ENCODE data around the gene TBRG1. TPM values are rescaled to one million over a fixed set of nuclear protein-coding genes. Genes with fewer than 3 reads are reported as not detected.
"Not testable (repeated sequence)": the region's sequence is repeated elsewhere in the genome, so short reads cannot be mapped to it uniquely, and the experiment has no call there.

Gene TBRG1
- total RNA-seq, 4 donors from 2014 or later: 25.4 to 61.0 (median 38.9) TPM

GRCh38 chr11:124592627-124593026, 30.0 kb upstream of the TBRG1 start:
- Histone ChIP-seq H3K9me3 (no peaks in the 10 kb centered on the region), H3K4me3 (no peak overlapping the region), H3K27ac (no peak overlapping the region), H3K36me3 (no peaks in the 10 kb centered on the region), H3K4me1 (no peaks in the 10 kb centered on the region), H3K27me3 (peaks cover 0 to 5% of the 10 kb centered on the region in 2 donors)
- no peak for DNase-seq
- intact Hi-C loops (cut with DNase I; ENCODE audit: low total_unique reads): no loop called here
- TF ChIP-seq, protein P1, sequence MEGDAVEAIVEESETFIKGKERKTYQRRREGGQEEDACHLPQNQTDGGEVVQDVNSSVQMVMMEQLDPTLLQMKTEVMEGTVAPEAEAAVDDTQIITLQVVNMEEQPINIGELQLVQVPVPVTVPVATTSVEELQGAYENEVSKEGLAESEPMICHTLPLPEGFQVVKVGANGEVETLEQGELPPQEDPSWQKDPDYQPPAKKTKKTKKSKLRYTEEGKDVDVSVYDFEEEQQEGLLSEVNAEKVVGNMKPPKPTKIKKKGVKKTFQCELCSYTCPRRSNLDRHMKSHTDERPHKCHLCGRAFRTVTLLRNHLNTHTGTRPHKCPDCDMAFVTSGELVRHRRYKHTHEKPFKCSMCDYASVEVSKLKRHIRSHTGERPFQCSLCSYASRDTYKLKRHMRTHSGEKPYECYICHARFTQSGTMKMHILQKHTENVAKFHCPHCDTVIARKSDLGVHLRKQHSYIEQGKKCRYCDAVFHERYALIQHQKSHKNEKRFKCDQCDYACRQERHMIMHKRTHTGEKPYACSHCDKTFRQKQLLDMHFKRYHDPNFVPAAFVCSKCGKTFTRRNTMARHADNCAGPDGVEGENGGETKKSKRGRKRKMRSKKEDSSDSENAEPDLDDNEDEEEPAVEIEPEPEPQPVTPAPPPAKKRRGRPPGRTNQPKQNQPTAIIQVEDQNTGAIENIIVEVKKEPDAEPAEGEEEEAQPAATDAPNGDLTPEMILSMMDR (IDR thresholded peaks at IDR 0.05): no peak
- TF ChIP-seq POLR2A (IDR thresholded peaks at IDR 0.05): no peak

GRCh38 chr11:124595302-124595701, 27.4 kb upstream of the TBRG1 start:
- Histone ChIP-seq H3K9me3 (no peaks in the 10 kb centered on the region), H3K27ac (no peak overlapping the region), H3K4me3 (no peak overlapping the region), H3K27me3 (peaks cover 0 to 5% of the 10 kb centered on the region in 2 donors), H3K4me1 (no peaks in the 10 kb centered on the region), H3K36me3 (no peaks in the 10 kb centered on the region)
- TF ChIP-seq, protein P1 (IDR thresholded peaks at IDR 0.05): no peak
- no peak for TF ChIP-seq POLR2A (IDR thresholded peaks at IDR 0.05)
- DNase-seq: no peak
- intact Hi-C loops (cut with DNase I; ENCODE audit: low total_unique reads): no loop called here

DNA sequence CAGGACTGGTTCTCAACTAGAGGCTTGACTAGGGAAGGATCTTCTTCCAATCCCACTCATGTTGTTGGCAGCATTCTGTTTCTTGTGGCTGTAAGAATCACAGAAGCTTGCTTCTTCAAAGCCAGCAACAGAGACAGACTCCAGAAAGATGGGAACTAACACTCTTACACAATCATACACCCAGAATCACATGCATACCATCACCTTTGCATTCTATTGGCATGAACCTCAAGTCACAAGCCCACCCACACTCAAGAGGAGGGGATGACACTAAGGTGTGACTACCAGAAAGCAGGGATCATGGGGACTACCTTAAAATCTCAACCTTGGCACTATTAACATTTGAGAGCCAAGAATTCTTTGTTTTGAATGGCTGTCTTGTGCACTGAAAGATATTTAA, 25.0 kb upstream of the TBRG1 start:
- no peak for TF ChIP-seq POLR2A (IDR thresholded peaks at IDR 0.05)
- TF ChIP-seq, protein P1 (IDR thresholded peaks at IDR 0.05): no peak
- no peaks in the 10 kb centered on the region for H3K9me3 ChIP-seq
- intact Hi-C loops (cut with DNase I; ENCODE audit: low total_unique reads): no loop called here
- H3K27me3 ChIP-seq: peaks cover 0 to 4% of the 10 kb centered on the region in 2 donors
- no peaks in the 10 kb centered on the region for H3K36me3 ChIP-seq
- H3K27ac ChIP-seq: no peak overlapping the region
- H3K4me3 ChIP-seq: no peak overlapping the region
- DNase-seq: no peak
- no peaks in the 10 kb centered on the region for H3K4me1 ChIP-seq

DNA sequence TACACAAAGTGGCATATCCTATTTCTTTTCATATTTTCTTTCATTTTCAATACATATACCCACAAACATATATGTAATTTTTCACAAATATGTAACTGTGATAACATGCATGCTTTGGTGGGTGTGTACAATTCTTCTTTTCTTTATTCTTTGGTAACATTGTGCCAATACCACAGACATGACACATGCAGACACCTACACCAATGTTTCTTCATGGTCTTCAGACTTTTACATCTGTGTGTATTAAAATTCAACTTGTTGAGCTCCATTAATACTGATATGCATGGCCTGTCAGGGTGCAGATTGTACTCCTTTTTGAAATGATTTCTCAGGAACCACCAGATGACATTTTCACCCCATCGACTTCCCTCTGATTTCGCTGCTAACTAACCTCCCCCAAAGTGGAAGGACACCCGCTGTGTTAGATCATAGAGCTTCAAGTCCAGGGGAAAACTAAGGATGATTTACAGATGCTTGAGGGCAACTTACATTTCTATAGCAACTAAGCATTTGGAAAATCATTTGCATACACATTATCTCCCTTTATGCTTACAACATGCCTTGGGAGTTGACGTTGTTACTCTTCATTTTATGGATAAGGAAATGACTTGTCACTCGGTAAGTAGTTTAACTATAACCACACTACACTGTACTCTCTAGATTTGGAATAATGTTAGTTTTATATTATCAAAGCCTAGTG, 21.9 kb upstream of the TBRG1 start:
- H3K36me3 ChIP-seq: no peaks in the 10 kb centered on the region
- intact Hi-C loops (cut with DNase I; ENCODE audit: low total_unique reads): no loop called here
- no peaks in the 10 kb centered on the region for H3K9me3 ChIP-seq
- no peak for DNase-seq
- no peak overlapping the region for H3K27ac ChIP-seq
- no peaks in the 10 kb centered on the region for H3K4me1 ChIP-seq
- no peak overlapping the region for H3K4me3 ChIP-seq
- TF ChIP-seq, protein P1 (IDR thresholded peaks at IDR 0.05): no peak
- TF ChIP-seq POLR2A (IDR thresholded peaks at IDR 0.05): no peak
- no peaks in the 10 kb centered on the region for H3K27me3 ChIP-seq

DNA sequence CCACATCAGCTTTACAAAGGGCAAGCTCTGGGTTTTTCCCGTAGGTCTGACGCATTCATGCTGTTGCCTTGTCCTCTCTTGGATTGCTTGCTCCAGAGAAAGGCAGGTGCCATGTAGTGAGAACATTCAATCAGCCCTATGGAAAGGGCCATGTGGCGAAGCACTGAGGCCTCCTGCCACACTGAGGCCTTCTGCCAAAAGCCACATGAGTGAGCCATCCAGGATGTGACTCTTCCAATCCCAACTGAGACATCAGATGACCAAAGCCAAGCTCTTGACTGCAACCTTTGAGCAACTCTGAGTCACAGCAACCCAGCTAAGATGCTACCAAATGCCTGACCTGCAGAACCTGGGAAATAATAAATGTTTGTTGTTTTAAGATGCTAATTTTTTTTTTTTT, 20.5 kb upstream of the TBRG1 start:
- no peaks in the 10 kb centered on the region for H3K36me3 ChIP-seq
- no peaks in the 10 kb centered on the region for H3K27me3 ChIP-seq
- no peaks in the 10 kb centered on the region for H3K4me1 ChIP-seq
- no peak overlapping the region for H3K4me3 ChIP-seq
- no peak for TF ChIP-seq POLR2A (IDR thresholded peaks at IDR 0.05)
- TF ChIP-seq, protein P1 (IDR thresholded peaks at IDR 0.05): no peak
- DNase-seq: no peak
- H3K27ac ChIP-seq: no peak overlapping the region
- H3K9me3 ChIP-seq: no peaks in the 10 kb centered on the region
- intact Hi-C loops (cut with DNase I; ENCODE audit: low total_unique reads): no loop called here

DNA sequence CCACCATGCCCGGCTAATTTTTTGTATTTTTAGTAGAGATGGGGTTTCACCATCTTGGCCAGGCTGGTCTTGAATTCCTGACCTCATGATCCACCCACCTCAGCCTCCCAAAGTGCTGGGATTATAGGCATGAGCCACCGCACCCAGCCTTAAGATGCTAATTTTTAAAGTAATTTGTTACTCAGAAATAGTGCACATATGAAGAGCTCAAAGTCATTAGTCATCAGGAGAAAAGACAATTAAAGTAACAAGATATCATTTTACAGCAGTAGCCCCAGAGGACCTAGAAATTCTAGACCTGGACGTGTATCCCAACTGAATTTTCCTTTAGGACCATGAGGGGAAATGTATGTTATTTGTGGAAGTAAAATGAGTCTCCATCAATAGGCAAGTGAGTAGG, 19.9 kb upstream of the TBRG1 start:
- intact Hi-C loops (cut with DNase I; ENCODE audit: low total_unique reads); DNase-seq: not testable (repeated sequence)

More for the DNA sequence above, 19.9 kb upstream of the TBRG1 start:
- H3K27ac ChIP-seq, H3K4me3 ChIP-seq, H3K4me1 ChIP-seq, H3K9me3 ChIP-seq, H3K27me3 ChIP-seq, H3K36me3 ChIP-seq: not testable (repeated sequence)

Measured in uterus (tissue), 4 donors.